K562 (cell line): ENCODE measurements around the gene MYO1D. TPM values are rescaled to one million over a fixed set of nuclear protein-coding genes. Genes with fewer than 3 reads are reported as not detected.

Experiments
- CREB1 ChIP-seq, 2 experiments: sonication (generic) in 1 of 2; formaldehyde crosslinking in 1 of 2; IDR thresholded peaks; 2 replicates each; pipeline versions ENCODE4 v1.6.1 to v1.8.0; 2012 to 2022; ENCODE audit warnings: inconsistent platforms in 1 of 2, mild to moderate bottlenecking in 1 of 2, missing genetic modification reagents in 1 of 2, moderate library complexity in 1 of 2
- ETV6 ChIP-seq, 3 experiments: fragments of 150-350 bp in 1 of 3; sonication (generic) in 1 of 3; formaldehyde crosslinking in 1 of 3; IDR thresholded peaks; 2 replicates each; pipeline versions ENCODE4 v1.6.1 to v1.8.0; 2014 to 2022; ENCODE audit warnings: borderline replicate concordance in 2 of 3, low read depth in 2 of 3, antibody characterized with exemption in 1 of 3, low read length in 1 of 3, mild to moderate bottlenecking in 1 of 3, missing genetic modification reagents in 1 of 3
- HMG20A ChIP-seq: fragments of 450-650 bp; formaldehyde crosslinking; conservative IDR thresholded peaks from 2 replicates; pipeline ENCODE4 v1.4.0; 2020; ENCODE audit warnings: mild to moderate bottlenecking, mixed read lengths
- LEF1 ChIP-seq: fragments of 450-650 bp; IDR thresholded peaks from 2 replicates; pipeline ENCODE4 v1.6.1; 2016; ENCODE audit warnings: mild to moderate bottlenecking
- MTA1 ChIP-seq: fragments of 450-650 bp; IDR thresholded peaks from 2 replicates; pipeline ENCODE4 v1.6.1; 2017; ENCODE audit warnings: borderline replicate concordance
- POLR2B ChIP-seq: fragments of 450-650 bp; IDR thresholded peaks from 2 replicates; pipeline ENCODE4 v1.6.1; 2018; ENCODE audit warnings: low read depth; ENCODE audit not compliant: partially characterized antibody
- RBM34 ChIP-seq: fragments of 200-400 bp; formaldehyde crosslinking; IDR thresholded peaks from 2 replicates; pipeline ENCODE4 v1.6.1; 2018; ENCODE audit warnings: low read length, borderline replicate concordance; ENCODE audit not compliant: insufficient read depth
- SIN3A ChIP-seq, 2 experiments: fragments of 150-350 bp in 1 of 2; IDR thresholded peaks; 2 replicates each; pipeline ENCODE4 v1.6.1; 2011 to 2016; ENCODE audit warnings: borderline replicate concordance in 2 of 2, low read depth in 2 of 2, low read length in 2 of 2, mild to moderate bottlenecking in 2 of 2, moderate library complexity in 2 of 2; ENCODE audit not compliant: control insufficient read depth in 1 of 2
- ZNF253 ChIP-seq: fragments of 250-450 bp; sonication (Bioruptor Pico); conservative IDR thresholded peaks from 2 replicates; pipeline ENCODE4 v1.6.1; 2021; ENCODE audit warnings: mild to moderate bottlenecking
- polyA plus RNA-seq, 8 experiments: library from polyadenylated mRNA; depleted of rRNA in 4 of 8; stranded (reverse) in 5 of 8; unstranded in 3 of 8; fragments of >200 nt; fragmentation: Nextera tagmentation in 2 of 8; fragmentation: Illumina TruSeq in 1 of 8; extraction: Ambion mirVana in 2 of 8; extraction: Trizol in 1 of 8; gene quantifications; 2 replicates each; pipeline versions ENCODE4 v1.2.1 to v1.2.3, GENCODE V29; 2011 to 2014; ENCODE audit warnings: inconsistent platforms in 1 of 8, missing spikeins in 1 of 8
- total RNA-seq, 7 experiments: library from RNA; depleted of rRNA in 6 of 7; stranded (reverse); fragments of >200 nt in 6 of 7; fragmentation: Illumina TruSeq in 2 of 7; extraction: Trizol in 2 of 7; gene quantifications; 2 replicates each; pipeline versions ENCODE4 v1.2.1 to v1.2.3, GENCODE V29; 2011 to 2021; ENCODE audit warnings: low replicate concordance in 1 of 7
- TF ChIP-seq, protein P1 (sequence below): fragments of 450-650 bp; formaldehyde crosslinking; IDR thresholded peaks from 2 replicates; pipeline ENCODE4 v1.4.0; 2020; ENCODE audit warnings: mild to moderate bottlenecking, moderate library complexity
- TF ChIP-seq, protein P2 (sequence below): fragments of 450-650 bp; IDR thresholded peaks from 2 replicates; pipeline ENCODE4 v1.6.1; 2018; ENCODE audit not compliant: partially characterized antibody
- TF ChIP-seq, protein P3 (sequence below), 2 experiments: IDR thresholded peaks; 2 replicates each; pipeline ENCODE4 v1.6.1; 2011; ENCODE audit warnings: borderline replicate concordance in 1 of 2, control low read depth in 1 of 2, low read depth in 1 of 2, low read length in 1 of 2, mild to moderate bottlenecking in 1 of 2, mixed read lengths in 1 of 2, moderate library complexity in 1 of 2; ENCODE audit not compliant: insufficient read depth in 1 of 2, insufficient read length in 1 of 2, poor library complexity in 1 of 2, severe bottlenecking in 1 of 2; ENCODE audit errors: extremely low read depth in 1 of 2
- TF ChIP-seq, protein P4 (sequence below), 3 experiments: fragments of 200-800 bp in 1 of 3; sonication (Bioruptor generic) in 1 of 3; sonication (generic) in 1 of 3; formaldehyde crosslinking in 1 of 3; IDR thresholded peaks; 2 replicates each; pipeline versions ENCODE4 v1.6.1 to v1.8.0; 2016 to 2022; ENCODE audit warnings: mild to moderate bottlenecking in 2 of 3, missing compliant biosample characterization in 2 of 3, missing genetic modification characterization in 2 of 3, missing genetic modification reagents in 1 of 3

Gene MYO1D
- total and polyA plus RNA-seq, 9 of the 15 experiments (the other 6 are each of a cell fraction or from before 2014, with no cell fraction given), result 2.1 to 71.2 (median 45.4) TPM

DNA sequence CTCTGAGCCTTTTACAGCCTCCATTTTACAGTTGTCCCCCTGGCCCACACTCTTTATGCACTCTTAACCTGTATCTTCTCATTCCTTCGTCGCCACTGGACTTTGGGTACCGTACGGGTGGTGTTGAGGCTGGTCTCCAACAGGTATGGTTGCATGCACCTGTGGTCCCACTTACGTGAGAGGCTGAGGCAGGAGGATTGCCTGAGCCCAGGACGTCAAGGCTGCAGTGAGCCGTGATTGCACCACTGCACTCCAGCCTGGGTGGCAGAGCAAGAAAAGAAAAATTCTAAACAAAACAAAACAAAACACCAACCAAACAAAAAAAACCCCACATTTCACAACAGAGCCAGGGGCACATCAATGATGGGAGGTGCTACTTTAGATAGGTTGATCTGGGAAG lies 36.7 kb upstream of the MYO1D start (continued):
- TF ChIP-seq ETV6 (IDR thresholded peaks at IDR 0.05; ENCODE audit: borderline replicate concordance in 1 of 2, low read depth in 2 of 2, low read length in 1 of 2) (no peak), ETV6 (CRISPR knock-in tag; IDR thresholded peaks at IDR 0.05; ENCODE audit: borderline replicate concordance) (no peak), CREB1 (IDR thresholded peaks at IDR 0.05) (no peak), CREB1 (CRISPR knock-in tag; IDR thresholded peaks at IDR 0.05) (no peak), LEF1 (no peak), HMG20A (no peak), POLR2B (no peak), ZNF253 (no peak), SIN3A (IDR thresholded peaks at IDR 0.05; ENCODE audit: borderline replicate concordance in 2 of 2, control insufficient read depth in 1 of 2, low read depth in 2 of 2, low read length in 2 of 2) (no peak), RBM34 (no peak), MTA1 (no peak)
- TF ChIP-seq, protein P1, sequence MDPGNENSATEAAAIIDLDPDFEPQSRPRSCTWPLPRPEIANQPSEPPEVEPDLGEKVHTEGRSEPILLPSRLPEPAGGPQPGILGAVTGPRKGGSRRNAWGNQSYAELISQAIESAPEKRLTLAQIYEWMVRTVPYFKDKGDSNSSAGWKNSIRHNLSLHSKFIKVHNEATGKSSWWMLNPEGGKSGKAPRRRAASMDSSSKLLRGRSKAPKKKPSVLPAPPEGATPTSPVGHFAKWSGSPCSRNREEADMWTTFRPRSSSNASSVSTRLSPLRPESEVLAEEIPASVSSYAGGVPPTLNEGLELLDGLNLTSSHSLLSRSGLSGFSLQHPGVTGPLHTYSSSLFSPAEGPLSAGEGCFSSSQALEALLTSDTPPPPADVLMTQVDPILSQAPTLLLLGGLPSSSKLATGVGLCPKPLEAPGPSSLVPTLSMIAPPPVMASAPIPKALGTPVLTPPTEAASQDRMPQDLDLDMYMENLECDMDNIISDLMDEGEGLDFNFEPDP (CRISPR knock-in tag), result no peak
- TF ChIP-seq, protein P2, sequence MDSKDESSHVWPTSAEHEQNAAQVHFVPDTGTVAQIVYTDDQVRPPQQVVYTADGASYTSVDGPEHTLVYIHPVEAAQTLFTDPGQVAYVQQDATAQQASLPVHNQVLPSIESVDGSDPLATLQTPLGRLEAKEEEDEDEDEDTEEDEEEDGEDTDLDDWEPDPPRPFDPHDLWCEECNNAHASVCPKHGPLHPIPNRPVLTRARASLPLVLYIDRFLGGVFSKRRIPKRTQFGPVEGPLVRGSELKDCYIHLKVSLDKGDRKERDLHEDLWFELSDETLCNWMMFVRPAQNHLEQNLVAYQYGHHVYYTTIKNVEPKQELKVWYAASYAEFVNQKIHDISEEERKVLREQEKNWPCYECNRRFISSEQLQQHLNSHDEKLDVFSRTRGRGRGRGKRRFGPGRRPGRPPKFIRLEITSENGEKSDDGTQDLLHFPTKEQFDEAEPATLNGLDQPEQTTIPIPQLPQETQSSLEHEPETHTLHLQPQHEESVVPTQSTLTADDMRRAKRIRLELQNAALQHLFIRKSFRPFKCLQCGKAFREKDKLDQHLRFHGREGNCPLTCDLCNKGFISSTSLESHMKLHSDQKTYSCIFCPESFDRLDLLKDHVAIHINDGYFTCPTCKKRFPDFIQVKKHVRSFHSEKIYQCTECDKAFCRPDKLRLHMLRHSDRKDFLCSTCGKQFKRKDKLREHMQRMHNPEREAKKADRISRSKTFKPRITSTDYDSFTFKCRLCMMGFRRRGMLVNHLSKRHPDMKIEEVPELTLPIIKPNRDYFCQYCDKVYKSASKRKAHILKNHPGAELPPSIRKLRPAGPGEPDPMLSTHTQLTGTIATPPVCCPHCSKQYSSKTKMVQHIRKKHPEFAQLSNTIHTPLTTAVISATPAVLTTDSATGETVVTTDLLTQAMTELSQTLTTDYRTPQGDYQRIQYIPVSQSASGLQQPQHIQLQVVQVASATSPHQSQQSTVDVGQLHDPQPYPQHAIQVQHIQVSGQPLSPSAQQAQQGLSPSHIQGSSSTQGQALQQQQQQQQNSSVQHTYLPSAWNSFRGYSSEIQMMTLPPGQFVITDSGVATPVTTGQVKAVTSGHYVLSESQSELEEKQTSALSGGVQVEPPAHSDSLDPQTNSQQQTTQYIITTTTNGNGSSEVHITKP, result no peak
- TF ChIP-seq, protein P3, sequence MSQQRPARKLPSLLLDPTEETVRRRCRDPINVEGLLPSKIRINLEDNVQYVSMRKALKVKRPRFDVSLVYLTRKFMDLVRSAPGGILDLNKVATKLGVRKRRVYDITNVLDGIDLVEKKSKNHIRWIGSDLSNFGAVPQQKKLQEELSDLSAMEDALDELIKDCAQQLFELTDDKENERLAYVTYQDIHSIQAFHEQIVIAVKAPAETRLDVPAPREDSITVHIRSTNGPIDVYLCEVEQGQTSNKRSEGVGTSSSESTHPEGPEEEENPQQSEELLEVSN (IDR thresholded peaks at IDR 0.05; ENCODE audit: borderline replicate concordance in 1 of 2, extremely low read depth in 1 of 2, insufficient read depth in 1 of 2, insufficient read length in 1 of 2, low read depth in 1 of 2, low read length in 1 of 2, poor library complexity in 1 of 2, severe bottlenecking in 1 of 2), result no peak
- TF ChIP-seq, protein P4, sequence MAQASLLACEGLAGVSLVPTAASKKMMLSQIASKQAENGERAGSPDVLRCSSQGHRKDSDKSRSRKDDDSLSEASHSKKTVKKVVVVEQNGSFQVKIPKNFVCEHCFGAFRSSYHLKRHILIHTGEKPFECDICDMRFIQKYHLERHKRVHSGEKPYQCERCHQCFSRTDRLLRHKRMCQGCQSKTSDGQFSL (CRISPR knock-in tag; IDR thresholded peaks at IDR 0.05), result no peak
- TF ChIP-seq, protein P4 (tag; IDR thresholded peaks at IDR 0.05), result no peak
- TF ChIP-seq, all 486 proteins: peak for 0
